GM19468 (cell line): ENCODE results near the gene AUTS2.

Experiments
- ATAC-seq: cut with Tn5 transposase; IDR thresholded peaks from one replicate; pipeline ENCODE4 v1.9.1; 2021; ENCODE audit warnings: mild to moderate bottlenecking, moderate library complexity, moderate number of reproducible peaks; ENCODE audit not compliant: unreplicated experiment; ENCODE audit errors: extremely low read depth

AUTS2 gene

DNA sequence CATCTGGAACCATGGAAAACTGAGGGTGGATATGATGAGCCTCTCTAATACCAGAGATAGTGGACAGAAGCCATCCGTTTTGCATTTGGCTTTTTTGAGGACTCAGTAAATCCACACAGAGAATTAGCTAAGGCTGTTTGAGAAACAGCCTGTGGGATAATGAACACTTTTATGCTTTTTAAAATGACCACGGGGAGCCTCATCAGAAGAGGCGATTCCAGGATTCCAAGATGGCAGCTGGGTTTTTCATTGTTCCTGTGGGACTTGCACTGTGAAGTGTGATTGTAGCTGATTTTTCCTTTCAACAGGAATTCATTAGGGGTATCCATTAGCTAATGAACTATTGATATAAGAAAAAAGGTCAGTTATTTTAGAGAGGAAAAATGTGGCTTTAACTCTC, 353.2 kb downstream of the AUTS2 start:
- ATAC-seq = no peak

DNA sequence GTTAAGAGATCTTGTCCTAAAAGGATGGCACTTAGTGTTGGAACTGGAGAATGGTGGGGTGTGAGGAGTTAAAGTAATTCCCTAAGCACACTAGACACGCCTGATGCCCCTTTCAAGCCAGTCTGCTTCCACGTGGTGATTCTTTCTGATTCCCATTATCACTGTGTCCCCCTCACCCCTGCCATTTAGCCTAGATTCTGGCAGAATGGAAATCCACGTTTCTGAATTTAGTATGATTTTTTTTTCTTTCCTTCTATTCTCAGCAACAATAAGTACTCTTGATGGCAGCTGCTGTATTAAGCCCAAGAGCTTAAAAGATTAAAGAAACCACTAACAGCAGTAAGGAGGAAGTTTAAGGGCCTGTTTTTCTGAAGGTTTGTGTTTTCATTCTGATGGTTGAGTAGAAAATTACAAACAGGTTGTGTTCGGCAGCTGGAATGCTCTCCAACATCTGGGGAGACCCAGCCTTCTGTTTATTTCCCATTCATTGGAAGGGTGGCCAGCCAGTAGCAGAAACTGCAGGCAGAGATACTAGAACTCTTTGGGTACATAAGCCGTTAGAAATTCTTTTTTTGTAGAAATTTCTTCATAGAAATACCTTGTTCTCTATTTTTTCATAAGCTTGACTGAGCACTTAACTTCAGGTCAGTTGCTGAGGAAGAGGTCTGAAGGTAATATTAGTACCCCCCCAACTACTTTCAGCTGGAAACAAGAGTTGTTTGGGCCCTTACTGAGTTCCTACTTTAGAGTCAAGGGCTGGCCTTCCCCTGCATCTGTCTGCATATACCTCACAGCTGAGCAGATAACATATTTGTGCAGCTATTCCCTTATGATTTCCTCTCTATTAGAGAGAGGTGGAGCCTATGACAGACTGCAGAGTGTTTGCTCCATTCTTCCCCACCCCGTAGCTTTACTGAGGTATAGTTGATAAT, 355.1 kb downstream of the AUTS2 start:
- no peak for ATAC-seq

- no peak for ATAC-seq
Measured at GRCh38 chr7:69956541-69956940, 358.3 kb downstream of the AUTS2 start.

GRCh38 chr7:69957661-69958060, 359.4 kb downstream of the AUTS2 start:
- ATAC-seq = no peak

GRCh38 chr7:69959789-69960499, 361.7 kb downstream of the AUTS2 start:
- no peak for ATAC-seq

GRCh38 chr7:69961436-69961835, 363.2 kb downstream of the AUTS2 start:
- ATAC-seq = no peak

- ATAC-seq = no peak
Measured at GRCh38 chr7:69962186-69963065, 364.2 kb downstream of the AUTS2 start.

DNA sequence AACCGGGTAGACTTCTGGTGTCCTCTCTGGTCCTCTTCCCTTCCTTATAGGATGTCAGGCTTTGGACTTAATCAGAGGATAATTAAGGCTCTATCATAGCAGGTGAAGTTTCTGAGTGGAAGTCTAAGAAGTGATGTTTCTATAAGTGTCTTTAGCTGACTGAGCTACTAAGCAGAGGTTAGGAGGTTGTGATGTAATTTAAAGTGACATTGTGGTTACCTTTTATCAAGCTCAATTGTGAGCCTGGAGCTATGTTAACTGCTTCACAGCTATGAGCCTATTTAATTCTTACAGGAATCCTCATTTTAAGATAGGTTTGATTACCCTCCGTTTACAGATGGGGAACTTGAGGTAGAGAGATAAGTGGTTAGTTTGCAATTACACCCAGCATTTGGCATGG, 365.1 kb downstream of the AUTS2 start:
- ATAC-seq = no peak

DNA sequence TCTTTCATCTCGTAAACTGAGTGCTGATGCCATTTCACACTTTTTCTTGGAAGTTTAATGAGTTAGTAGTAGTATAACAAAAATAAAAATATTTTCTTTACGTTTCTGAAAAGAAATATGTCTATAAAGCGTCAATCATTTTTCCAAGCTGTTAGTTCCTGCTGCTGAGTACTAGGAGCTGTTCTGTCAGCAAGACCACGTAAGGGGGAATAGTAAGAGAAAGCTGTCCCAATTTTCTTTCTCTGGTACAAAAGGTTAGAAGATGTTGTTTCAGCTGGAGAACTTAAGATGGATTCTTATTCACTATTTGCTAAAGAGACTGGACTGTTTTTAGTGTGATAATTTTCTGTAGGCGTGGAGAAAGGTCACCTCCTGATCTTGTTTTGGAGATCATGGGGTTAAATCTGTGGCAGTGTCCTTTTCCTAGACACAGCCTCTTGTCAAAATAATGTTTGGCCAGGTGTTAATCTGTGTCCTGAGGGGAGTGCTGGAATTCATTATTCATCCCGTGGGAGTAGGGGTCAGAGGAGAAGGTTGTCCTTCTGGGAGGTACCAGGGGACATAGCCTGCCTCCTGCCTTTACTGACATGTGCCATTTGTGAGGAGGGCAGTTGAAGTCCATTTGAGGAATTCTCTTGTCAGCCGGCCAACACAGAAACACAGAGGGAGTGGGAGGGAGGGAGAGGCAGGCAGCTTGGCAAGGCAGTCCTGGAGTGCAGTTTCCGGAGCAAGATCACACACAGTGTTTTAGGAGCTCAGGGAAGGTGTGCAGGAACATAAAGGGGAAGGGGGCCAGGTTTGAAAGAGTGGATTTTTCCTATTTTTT, 368.7 kb downstream of the AUTS2 start:
- no peak for ATAC-seq

GRCh38 chr7:69967689-69968450, 369.6 kb downstream of the AUTS2 start:
- ATAC-seq = no peak

DNA sequence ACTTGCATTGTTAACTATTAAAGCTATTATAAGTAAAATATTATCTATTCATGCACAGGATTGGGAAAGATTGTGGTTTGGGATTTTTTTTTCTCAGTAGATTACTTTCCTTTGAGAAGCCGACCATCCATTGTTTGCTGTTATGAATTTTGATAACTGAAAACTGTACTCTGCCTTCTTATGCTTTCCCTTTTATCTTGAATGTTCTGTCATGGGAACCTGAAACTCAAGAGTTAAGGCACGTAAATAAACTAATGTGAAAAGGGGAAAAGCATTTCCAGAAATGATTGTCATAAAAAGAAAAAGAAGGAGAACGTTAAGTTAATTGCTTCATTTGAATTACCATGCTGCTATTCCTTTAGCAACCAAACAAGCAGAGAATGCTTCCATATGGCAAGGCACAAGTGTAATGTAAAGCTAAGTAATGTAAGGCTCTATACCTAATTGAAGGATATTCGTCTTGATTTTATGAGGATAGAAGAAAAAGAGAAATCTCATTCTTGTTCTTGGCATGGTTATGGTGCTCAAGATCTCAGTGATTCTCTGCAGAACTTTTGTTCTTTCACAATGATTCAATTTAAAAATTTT, 370.8 kb downstream of the AUTS2 start:
- ATAC-seq = no peak

DNA sequence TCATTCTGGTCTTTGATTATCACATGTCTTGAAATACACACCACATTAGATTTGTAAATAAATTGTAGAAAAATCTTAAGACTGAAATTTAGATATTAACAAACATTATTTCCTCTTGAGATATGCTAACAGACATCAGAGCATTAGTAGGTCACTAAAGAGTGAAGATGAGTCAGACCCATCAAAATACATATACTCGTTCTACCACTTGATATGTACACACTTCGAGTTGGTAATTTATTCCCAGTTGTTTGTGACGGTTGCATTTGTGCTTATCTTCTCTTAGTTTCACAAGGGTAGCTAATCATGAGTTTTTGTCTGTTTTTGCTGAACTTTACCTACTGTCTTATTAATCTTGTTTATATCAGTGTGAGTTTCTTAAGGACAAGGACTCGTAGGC, 383.4 kb downstream of the AUTS2 start:
- ATAC-seq = no peak

GRCh38 chr7:69982197-69982596, 383.9 kb downstream of the AUTS2 start:
- ATAC-seq = no peak

DNA sequence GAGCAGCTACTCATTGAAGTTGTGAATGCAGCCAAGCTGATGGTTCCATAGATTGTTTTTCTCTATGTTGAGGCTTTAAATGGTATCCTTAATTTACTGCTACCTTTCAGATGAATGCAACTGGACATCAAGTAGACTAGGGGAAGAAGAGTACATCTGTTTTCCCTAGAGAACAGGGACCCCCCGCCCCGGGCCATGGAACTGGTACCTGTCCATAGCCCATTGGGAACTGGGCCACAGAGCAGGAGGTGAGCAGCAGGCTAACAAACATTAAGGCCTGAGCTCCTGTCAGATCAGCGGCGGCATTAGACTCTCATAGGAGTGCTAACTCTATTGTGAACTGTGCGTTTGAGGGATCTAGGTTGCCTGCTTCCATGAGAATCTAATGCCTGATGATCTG, 391.3 kb downstream of the AUTS2 start:
- no peak for ATAC-seq

DNA sequence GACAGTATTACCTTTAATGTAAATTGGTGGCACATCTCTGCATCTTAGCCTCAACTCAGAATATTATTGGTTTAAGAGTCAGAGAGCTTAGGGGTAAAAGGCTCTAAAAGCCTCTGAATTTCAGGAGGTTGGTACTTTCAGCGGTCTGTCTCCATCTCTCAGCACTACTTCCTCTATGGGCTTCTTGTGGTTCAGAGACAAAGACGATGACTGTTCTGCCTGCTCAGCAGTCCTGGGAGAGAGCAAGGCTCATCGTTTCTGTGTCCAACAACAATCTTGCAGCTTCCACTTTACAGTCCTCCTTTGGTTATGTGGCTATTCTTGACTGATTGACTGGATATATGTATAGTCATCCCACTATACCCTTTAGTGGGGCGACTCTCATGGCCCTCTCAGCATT, 394.7 kb downstream of the AUTS2 start:
- ATAC-seq = no peak

DNA sequence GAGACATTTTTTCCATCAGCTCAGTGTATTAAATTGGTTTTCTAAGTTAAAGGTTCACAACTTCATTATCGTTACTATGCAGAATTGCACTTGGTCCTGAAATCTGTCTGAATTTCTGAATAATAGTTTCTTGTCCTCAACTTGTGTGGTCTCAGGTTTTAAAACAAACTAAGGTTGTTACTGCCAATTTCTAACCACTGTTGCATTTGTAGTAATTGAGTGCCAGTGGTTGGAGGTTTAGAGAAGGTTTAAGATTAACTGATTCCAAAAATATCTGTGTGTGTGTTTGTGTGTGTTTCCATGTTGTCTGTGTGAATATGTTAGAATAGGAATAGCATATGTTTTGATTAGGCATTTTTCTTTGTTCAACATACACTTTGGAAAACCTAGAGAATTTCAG, 395.9 kb downstream of the AUTS2 start:
- ATAC-seq = no peak

DNA sequence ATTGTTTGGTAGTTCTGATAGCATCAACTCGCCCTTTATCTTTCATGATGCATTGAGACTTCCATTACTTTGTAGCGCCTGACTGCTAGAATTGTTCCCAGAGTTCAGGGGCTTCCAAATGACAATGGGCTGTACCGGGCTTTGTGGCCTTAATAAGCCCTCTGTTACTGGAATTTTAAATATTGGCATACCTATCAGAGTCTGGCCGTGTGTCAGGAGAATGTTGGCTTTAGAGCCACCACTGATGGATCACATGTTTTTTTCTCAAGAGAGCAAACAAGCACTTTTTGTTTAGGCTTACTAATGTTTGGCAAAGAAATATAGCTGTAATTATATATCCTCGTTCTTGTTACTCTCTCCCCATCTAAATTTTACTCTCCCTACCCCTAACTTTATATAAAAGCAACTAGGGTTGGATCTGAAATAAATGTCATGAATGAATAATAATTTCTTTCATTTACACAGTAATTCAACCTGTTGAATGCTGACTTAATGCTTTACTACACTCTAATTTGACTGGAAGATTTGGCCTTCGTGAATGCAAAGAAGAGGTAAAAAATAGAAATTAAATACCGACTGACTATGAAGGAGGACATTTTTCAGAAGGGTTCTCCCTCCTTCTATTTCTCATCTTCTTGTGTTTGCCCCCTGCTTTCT, 396.7 kb downstream of the AUTS2 start:
- ATAC-seq = no peak

- ATAC-seq = no peak
Measured at GRCh38 chr7:69996121-69996520, 397.8 kb downstream of the AUTS2 start.
